OCI-LY3 (cell line): ENCODE results near the gene SNTG2.

Experiments
- CTCF ChIP-seq: fragments of 200-600, 300-600 bp; sonication (generic); IDR thresholded peaks from 2 replicates; pipeline ENCODE4 v1.5.1; 2014; ENCODE audit warnings: antibody characterized with exemption, low read length, low read depth
- EZH2phosphoT487 ChIP-seq: fragments of 200-600 bp; shearing (Covaris generic); IDR thresholded peaks from 2 replicates; pipeline ENCODE4 v1.6.1; 2018; ENCODE audit warnings: antibody characterized with exemption, mixed run types, low read depth

GRCh38 chr2:1403565-1403964 lies 452.9 kb downstream of the SNTG2 start:
- no peak for TF ChIP-seq CTCF
- no peak for TF ChIP-seq EZH2phosphoT487
